Activated CD8-positive, alpha-beta memory T cell treated with anti-CD3 and anti-CD28 coated beads for 48 hours (primary cell): ENCODE measurements around the gene TMCC1.
"Not testable (repeated sequence)": the region's sequence is repeated elsewhere in the genome, so short reads cannot be mapped to it uniquely, and the experiment has no call there.

Experiments
- DNase-seq, 3 experiments: peaks; one replicate each; pipeline ENCODE4 v3.0.0-alpha.2; 2020; ENCODE audit warnings: low read depth in 2 of 3, low spot score in 2 of 3

TMCC1 gene

GRCh38 chr3:129689036-129689435 is 204.5 kb downstream of the TMCC1 start:
- DNase-seq: no peak

GRCh38 chr3:129688271-129688895 is 205.1 kb downstream of the TMCC1 start:
- no peak for DNase-seq

- DNase-seq: no peak
These were observed 205.9 kb downstream of the TMCC1 start for GRCh38 chr3:129687586-129688125.

- DNase-seq: no peak
These were observed 206.6 kb downstream of the TMCC1 start for GRCh38 chr3:129686941-129687340.

GRCh38 chr3:129684270-129684669 is 209.2 kb downstream of the TMCC1 start:
- no peak for DNase-seq

GRCh38 chr3:129683201-129683600 is 210.3 kb downstream of the TMCC1 start:
- no peak for DNase-seq

GRCh38 chr3:129676985-129677384 is 216.5 kb downstream of the TMCC1 start:
- no peak for DNase-seq

- DNase-seq: not testable (repeated sequence)
These were observed 218.8 kb downstream of the TMCC1 start for GRCh38 chr3:129674798-129675123.

GRCh38 chr3:129673897-129674797 is 219.4 kb downstream of the TMCC1 start:
- no peak for DNase-seq

GRCh38 chr3:129673012-129673411 is 220.5 kb downstream of the TMCC1 start:
- no peak for DNase-seq

GRCh38 chr3:129672412-129672811 is 221.1 kb downstream of the TMCC1 start:
- no peak for DNase-seq

- no peak for DNase-seq
These were observed 228.3 kb downstream of the TMCC1 start for GRCh38 chr3:129665024-129665768.

GRCh38 chr3:129663930-129664646 is 229.4 kb downstream of the TMCC1 start:
- no peak for DNase-seq

GRCh38 chr3:129663045-129663446 is 230.5 kb downstream of the TMCC1 start:
- DNase-seq: no peak

GRCh38 chr3:129662191-129662608 is 231.3 kb downstream of the TMCC1 start:
- no peak for DNase-seq

GRCh38 chr3:129661766-129662165 is 231.7 kb downstream of the TMCC1 start:
- no peak for DNase-seq

- DNase-seq: no peak
These were observed 235.2 kb downstream of the TMCC1 start for GRCh38 chr3:129658110-129658843.

- DNase-seq: no peak
These were observed 236.1 kb downstream of the TMCC1 start for GRCh38 chr3:129657261-129658046.

GRCh38 chr3:129656659-129657247 is 236.8 kb downstream of the TMCC1 start:
- DNase-seq: no peak
